ENCODE results near the gene NDUFA11. TPM values are rescaled to one million over a fixed set of nuclear protein-coding genes. Genes with fewer than 3 reads are reported as not detected.

NDUFA11 gene
- polyA plus RNA-seq, 1 experiment: 168 TPM

GRCh38 chr19:5923356-5923755 is 19.8 kb upstream of the NDUFA11 start:
- H3K27me3 ChIP-seq (ENCODE audit: control insufficient read depth, insufficient read depth, low read length): no peaks in the 10 kb centered on the region
- no peak for DNase-seq (ENCODE audit: low read depth, low spot score)
- TF ChIP-seq CTCF (IDR thresholded peaks at IDR 0.05; ENCODE audit: low read depth, low read length): no peak
- CTCF ChIA-PET: no interaction called here
- no peaks in the 10 kb centered on the region; the same call in 1 of the 2 replicates for H3K9me3 ChIP-seq (ENCODE audit: control insufficient read depth, insufficient read depth, low read length)
- no peak overlapping the region for H3K4me3 ChIP-seq (ENCODE audit: low read depth, low read length)
- POLR2A ChIA-PET: no interaction called here
- H3K27ac ChIP-seq (ENCODE audit: low read depth, low read length): no peak overlapping the region

GRCh38 chr19:5922161-5922545 is 18.6 kb upstream of the NDUFA11 start:
- Histone ChIP-seq H3K9me3 (ENCODE audit: control insufficient read depth, insufficient read depth, low read length) (no peaks in the 10 kb centered on the region; the same call in 1 of the 2 replicates), H3K27ac (ENCODE audit: low read depth, low read length) (no peak overlapping the region), H3K27me3 (ENCODE audit: control insufficient read depth, insufficient read depth, low read length) (no peaks in the 10 kb centered on the region), H3K4me3 (ENCODE audit: low read depth, low read length) (no peak overlapping the region)
- no peak for DNase-seq (ENCODE audit: low read depth, low spot score)
- CTCF ChIA-PET: no interaction called here
- POLR2A ChIA-PET: no interaction called here
- TF ChIP-seq CTCF (IDR thresholded peaks at IDR 0.05; ENCODE audit: low read depth, low read length): no peak

GRCh38 chr19:5921516-5922160 is 18.0 kb upstream of the NDUFA11 start:
- no peak for DNase-seq (ENCODE audit: low read depth, low spot score)
- CTCF ChIA-PET: interaction anchor here (0.5 to 2.1 kb wide), 2 partner anchors 117 to 1647 kb away, joined by 7 to 8 read pairs; partner anchors contain the start of gene NRTN
- TF ChIP-seq CTCF (IDR thresholded peaks at IDR 0.05; ENCODE audit: low read depth, low read length): no peak
- Histone ChIP-seq H3K27me3 (ENCODE audit: control insufficient read depth, insufficient read depth, low read length) (no peaks in the 10 kb centered on the region), H3K4me3 (ENCODE audit: low read depth, low read length) (no peak overlapping the region), H3K27ac (ENCODE audit: low read depth, low read length) (no peak overlapping the region), H3K9me3 (ENCODE audit: control insufficient read depth, insufficient read depth, low read length) (no peaks in the 10 kb centered on the region; the same call in 1 of the 2 replicates)
- POLR2A ChIA-PET: no interaction called here

GRCh38 chr19:5918463-5919079 is 15.0 kb upstream of the NDUFA11 start:
- POLR2A ChIA-PET: no interaction called here
- DNase-seq (ENCODE audit: low read depth, low spot score): no peak
- Histone ChIP-seq H3K4me3 (ENCODE audit: low read depth, low read length) (no peak overlapping the region), H3K9me3 (ENCODE audit: control insufficient read depth, insufficient read depth, low read length) (no peaks in the 10 kb centered on the region; the same call in 1 of the 2 replicates), H3K27me3 (ENCODE audit: control insufficient read depth, insufficient read depth, low read length) (no peaks in the 10 kb centered on the region), H3K27ac (ENCODE audit: low read depth, low read length) (no peak overlapping the region)
- TF ChIP-seq CTCF (IDR thresholded peaks at IDR 0.05; ENCODE audit: low read depth, low read length): no peak
- CTCF ChIA-PET: no interaction called here

GRCh38 chr19:5917431-5918107 is 14.0 kb upstream of the NDUFA11 start:
- no peaks in the 10 kb centered on the region; the same call in 1 of the 2 replicates for H3K9me3 ChIP-seq (ENCODE audit: control insufficient read depth, insufficient read depth, low read length)
- ChIA-PET POLR2A (no interaction called here), CTCF (no interaction called here)
- no peak overlapping the region for H3K4me3 ChIP-seq (ENCODE audit: low read depth, low read length)
- no peak overlapping the region for H3K27ac ChIP-seq (ENCODE audit: low read depth, low read length)
- no peak for TF ChIP-seq CTCF (IDR thresholded peaks at IDR 0.05; ENCODE audit: low read depth, low read length)
- DNase-seq (ENCODE audit: low read depth, low spot score): no peak
- H3K27me3 ChIP-seq (ENCODE audit: control insufficient read depth, insufficient read depth, low read length): no peaks in the 10 kb centered on the region
